Measurements from ENCODE around the gene CA12. TPM values are rescaled to one million over a fixed set of nuclear protein-coding genes. Genes with fewer than 3 reads are reported as not detected.

The CA12 gene
- polyA plus RNA-seq, 1 experiment: 61.4 TPM

GRCh38 chr15:63373866-63374548, 7.6 kb downstream of the CA12 start:
- no peak overlapping the region for H3K4me3 ChIP-seq (ENCODE audit: low read depth, low read length)
- peak overlapping the region; percentile 66 for H3K27ac ChIP-seq (ENCODE audit: low read depth, low read length)
- H3K27me3 ChIP-seq (ENCODE audit: control insufficient read depth, insufficient read depth, low read length): no peaks in the 10 kb centered on the region
- no peak for TF ChIP-seq CTCF (IDR thresholded peaks at IDR 0.05; ENCODE audit: low read depth, low read length)
- DNase-seq (ENCODE audit: low read depth, low spot score): no peak
- CTCF ChIA-PET: no interaction called here
- POLR2A ChIA-PET: interaction anchor here (0.6 kb wide), 1 partner anchor 54 kb away, joined by 3 read pairs; no protein-coding TSS in a partner anchor
- H3K9me3 ChIP-seq (ENCODE audit: control insufficient read depth, insufficient read depth, low read length): no peaks in the 10 kb centered on the region; the same call in 1 of the 2 replicates

- ChIA-PET POLR2A (interaction anchor here (0.7 to 1.9 kb wide), 2 partner anchors 8 to 124 kb away, joined by 6 read pairs; partner anchors contain the start of gene CA12), CTCF (interaction anchor here (1.5 kb wide), 1 partner anchor 84 kb away, joined by 4 read pairs; no protein-coding TSS in a partner anchor)
- no peak for TF ChIP-seq CTCF (IDR thresholded peaks at IDR 0.05; ENCODE audit: low read depth, low read length)
- H3K27me3 ChIP-seq (ENCODE audit: control insufficient read depth, insufficient read depth, low read length): no peaks in the 10 kb centered on the region
- DNase-seq (ENCODE audit: low read depth, low spot score): no peak
- no peaks in the 10 kb centered on the region; the same call in 1 of the 2 replicates for H3K9me3 ChIP-seq (ENCODE audit: control insufficient read depth, insufficient read depth, low read length)
- H3K27ac ChIP-seq (ENCODE audit: low read depth, low read length): peak overlapping the region; percentile 66
- no peak overlapping the region for H3K4me3 ChIP-seq (ENCODE audit: low read depth, low read length)
These were observed 8.3 kb downstream of the CA12 start for GRCh38 chr15:63373330-63373729.

GRCh38 chr15:63372753-63373152, 8.9 kb downstream of the CA12 start:
- Histone ChIP-seq H3K27ac (ENCODE audit: low read depth, low read length) (peak overlapping the region; percentile 86), H3K27me3 (ENCODE audit: control insufficient read depth, insufficient read depth, low read length) (no peaks in the 10 kb centered on the region), H3K4me3 (ENCODE audit: low read depth, low read length) (no peak overlapping the region), H3K9me3 (ENCODE audit: control insufficient read depth, insufficient read depth, low read length) (no peaks in the 10 kb centered on the region; the same call in 1 of the 2 replicates)
- CTCF ChIA-PET: interaction anchor here (1.5 kb wide), 1 partner anchor 83 kb away, joined by 4 read pairs; no protein-coding TSS in a partner anchor
- DNase-seq (ENCODE audit: low read depth, low spot score): no peak
- TF ChIP-seq CTCF (IDR thresholded peaks at IDR 0.05; ENCODE audit: low read depth, low read length): no peak
- POLR2A ChIA-PET: interaction anchor here (0.7 to 1.9 kb wide), 2 partner anchors 9 to 124 kb away, joined by 6 read pairs; partner anchors contain the start of gene CA12

- CTCF ChIA-PET: interaction anchor here (1.4 to 1.5 kb wide), 2 partner anchors 8 to 83 kb away, joined by 3 to 4 read pairs; no protein-coding TSS in a partner anchor
- Histone ChIP-seq H3K27ac (ENCODE audit: low read depth, low read length) (peak overlapping the region; percentile 86), H3K9me3 (ENCODE audit: control insufficient read depth, insufficient read depth, low read length) (no peaks in the 10 kb centered on the region; the same call in 1 of the 2 replicates), H3K4me3 (ENCODE audit: low read depth, low read length) (no peak overlapping the region), H3K27me3 (ENCODE audit: control insufficient read depth, insufficient read depth, low read length) (no peaks in the 10 kb centered on the region)
- POLR2A ChIA-PET: interaction anchor here (1.2 to 1.9 kb wide), 3 partner anchors 10 to 24 kb away, joined by 3 to 6 read pairs (median 5); partner anchors contain the start of gene CA12
- peak; percentile 86 for DNase-seq (ENCODE audit: low read depth, low spot score)
- no peak; the same call in 1 of the 2 replicates for TF ChIP-seq CTCF (IDR thresholded peaks at IDR 0.05; ENCODE audit: low read depth, low read length)
These were observed 9.5 kb downstream of the CA12 start for GRCh38 chr15:63372018-63372705.
